ENCODE results near the gene RPTOR.

RPTOR gene

GRCh38 chr17:80902963-80903611 is 358.4 kb downstream of the RPTOR start:
- DNase-seq (ENCODE audit: low spot score): no peak
- TF ChIP-seq CTCF (IDR thresholded peaks at IDR 0.05; ENCODE audit: extremely low read depth, missing control alignments): no peak

GRCh38 chr17:80904036-80904753 is 359.6 kb downstream of the RPTOR start:
- TF ChIP-seq CTCF (IDR thresholded peaks at IDR 0.05; ENCODE audit: extremely low read depth, missing control alignments): no peak
- DNase-seq (ENCODE audit: low spot score): no peak

- TF ChIP-seq CTCF (IDR thresholded peaks at IDR 0.05; ENCODE audit: extremely low read depth, missing control alignments): no peak
- no peak for DNase-seq (ENCODE audit: low spot score)
These were observed 361.1 kb downstream of the RPTOR start for GRCh38 chr17:80905586-80906230.

GRCh38 chr17:80906364-80907259 is 362.0 kb downstream of the RPTOR start:
- no peak for DNase-seq (ENCODE audit: low spot score)
- TF ChIP-seq CTCF (IDR thresholded peaks at IDR 0.05; ENCODE audit: extremely low read depth, missing control alignments): no peak

- DNase-seq (ENCODE audit: low spot score): no peak
- no peak for TF ChIP-seq CTCF (IDR thresholded peaks at IDR 0.05; ENCODE audit: extremely low read depth, missing control alignments)
These were observed 362.6 kb downstream of the RPTOR start for GRCh38 chr17:80907281-80907680.

- no peak for DNase-seq (ENCODE audit: low spot score)
- TF ChIP-seq CTCF (IDR thresholded peaks at IDR 0.05; ENCODE audit: extremely low read depth, missing control alignments): no peak
These were observed 363.6 kb downstream of the RPTOR start for GRCh38 chr17:80908211-80908610.

Data from GM20000 (cell line).